CD14-positive monocyte (primary cell): Measurements from ENCODE around the gene SYT10. TPM values are rescaled to one million over a fixed set of nuclear protein-coding genes. Genes with fewer than 3 reads are reported as not detected.
"Not testable (repeated sequence)": the region's sequence is repeated elsewhere in the genome, so short reads cannot be mapped to it uniquely, and the experiment has no call there.

ENCODE experiments used
- DNase-seq, 3 donors: peaks; one replicate each; pipeline ENCODE4 v3.0.0-alpha.2; 2011 to 2022
- H2AFZ ChIP-seq: 2 replicates; pipeline ENCODE4 v1.6.0; 2012; ENCODE audit warnings: mild to moderate bottlenecking, low read depth, low read length, inconsistent platforms; ENCODE audit not compliant: insufficient read depth, poor library complexity, severe bottlenecking
- H3K27ac ChIP-seq, 2 donors: 1 replicate in 1 of 2; 2 replicates in 1 of 2; pipeline ENCODE4 v1.5.1; 2012 to 2013; ENCODE audit warnings: low read length in 2 of 2, control low read depth in 1 of 2, inconsistent platforms in 1 of 2, low read depth in 1 of 2, mild to moderate bottlenecking in 1 of 2
- H3K27me3 ChIP-seq, 2 donors: one replicate each; pipeline versions ENCODE4 v1.6.0 to v1.6.1; 2011 to 2013; ENCODE audit warnings: low read length in 2 of 2; ENCODE audit not compliant: control insufficient read depth in 2 of 2, insufficient read depth in 2 of 2
- H3K36me3 ChIP-seq, 2 donors: replicated peaks in 1 of 2; 1 replicate in 1 of 2; 2 replicates in 1 of 2; pipeline versions ENCODE4 v1.5.1 to v1.6.1; 2012 to 2013; ENCODE audit warnings: low read length in 2 of 2, control low read depth in 1 of 2, inconsistent platforms in 1 of 2, mild to moderate bottlenecking in 1 of 2; ENCODE audit not compliant: insufficient read depth in 2 of 2, control insufficient read depth in 1 of 2
- H3K4me1 ChIP-seq, 2 donors: 1 replicate in 1 of 2; 2 replicates in 1 of 2; pipeline versions ENCODE4 v1.5.1 to v1.6.1; 2012 to 2013; ENCODE audit warnings: low read length in 2 of 2, control low read depth in 1 of 2, inconsistent platforms in 1 of 2, mild to moderate bottlenecking in 1 of 2, moderate library complexity in 1 of 2; ENCODE audit not compliant: insufficient read depth in 2 of 2, control insufficient read depth in 1 of 2
- H3K4me2 ChIP-seq: replicated peaks from 2 replicates; pipeline ENCODE3; 2012; ENCODE audit warnings: low read length, moderate library complexity, mild to moderate bottlenecking; ENCODE audit not compliant: poor library complexity, severe bottlenecking; ENCODE audit errors: extremely low read depth
- H3K4me3 ChIP-seq, 3 experiments: fragments of 200-600 bp in 1 of 3; sonication (generic) in 1 of 3; replicated peaks in 1 of 3; 1 replicate in 2 of 3; 2 replicates in 1 of 3; pipeline ENCODE4 v1.5.1; 2011 to 2013; ENCODE audit warnings: low read length in 3 of 3, mild to moderate bottlenecking in 3 of 3, control low read depth in 2 of 3, low read depth in 2 of 3, inconsistent platforms in 1 of 3, moderate library complexity in 1 of 3
- H3K79me2 ChIP-seq: 2 replicates; pipeline ENCODE4 v1.6.0; 2012; ENCODE audit warnings: mild to moderate bottlenecking, control low read depth, inconsistent platforms, low read length, moderate library complexity; ENCODE audit not compliant: insufficient read depth
- H3K9ac ChIP-seq: 2 replicates; pipeline ENCODE4 v1.6.0; 2017; ENCODE audit warnings: low read length, mild to moderate bottlenecking; ENCODE audit not compliant: insufficient read depth, poor library complexity, severe bottlenecking
- H3K9me3 ChIP-seq, 2 donors: replicated peaks in 1 of 2; 1 replicate in 1 of 2; 2 replicates in 1 of 2; pipeline versions ENCODE4 v1.5.1 to v1.6.1; 2012 to 2013; ENCODE audit warnings: low read length in 2 of 2, control low read depth in 1 of 2; ENCODE audit not compliant: control insufficient read depth in 1 of 2, insufficient read depth in 1 of 2
- H4K20me1 ChIP-seq: 2 replicates; pipeline ENCODE4 v1.6.0; 2012; ENCODE audit warnings: mild to moderate bottlenecking, low read length, control low read depth, moderate library complexity; ENCODE audit not compliant: insufficient read depth
- H3K27ac Mint-ChIP-seq, 7 donors: one replicate each; pipeline ENCODE4 v1.8.0; 2020; ENCODE audit warnings: mild to moderate bottlenecking in 7 of 7, mixed read lengths in 7 of 7, moderate library complexity in 6 of 7, inconsistent platforms in 2 of 7
- H3K27me3 Mint-ChIP-seq, 3 donors: one replicate each; pipeline ENCODE4 v1.8.0; 2021 to 2022; ENCODE audit warnings: low read depth in 3 of 3, mild to moderate bottlenecking in 3 of 3, mixed read lengths in 3 of 3, moderate library complexity in 3 of 3, inconsistent platforms in 1 of 3
- H3K36me3 Mint-ChIP-seq, 2 donors: one replicate each; pipeline ENCODE4 v1.8.0; 2020; ENCODE audit warnings: mixed read lengths in 2 of 2, inconsistent platforms in 1 of 2, mild to moderate bottlenecking in 1 of 2
- H3K4me1 Mint-ChIP-seq: one replicate; pipeline ENCODE4 v1.8.0; 2020; ENCODE audit warnings: mild to moderate bottlenecking, mixed read lengths
- H3K4me3 Mint-ChIP-seq, 2 donors: one replicate each; pipeline ENCODE4 v1.8.0; 2020; ENCODE audit warnings: mild to moderate bottlenecking in 2 of 2, mixed read lengths in 2 of 2, moderate library complexity in 1 of 2
- H3K9me3 Mint-ChIP-seq, 7 donors: one replicate each; pipeline ENCODE4 v1.8.0; 2020 to 2022; ENCODE audit warnings: mixed read lengths in 7 of 7, mild to moderate bottlenecking in 6 of 7, moderate library complexity in 6 of 7, inconsistent platforms in 2 of 7
- WGBS: methylation state at CpG from one replicate; pipeline ENCODE4 v1.1.5; 2013; ENCODE audit warnings: missing lambda C conversion rate; ENCODE audit not compliant: insufficient coverage; 5-methylcytosine and 5-hydroxymethylcytosine counted together
- intact Hi-C, 2 donors: fragments of 100-400 bp; cut with micrococcal nuclease; formaldehyde crosslinking; loops; one replicate each; pipeline versions ENCODE4 v1.15.0 to v1.15.1; 2023
- polyA plus RNA-seq, 3 donors: library from polyadenylated mRNA; depleted of rRNA in 1 of 3; unstranded in 2 of 3; stranded (reverse) in 1 of 3; fragments of 300-500 nt in 2 of 3; fragments of >200 nt in 1 of 3; fragmentation: Illumina TruSeq in 2 of 3; gene quantifications; 1 replicate in 2 of 3; 2 replicates in 1 of 3; pipeline ENCODE4 v1.2.3, GENCODE V29; 2012 to 2021
- TF ChIP-seq, protein P1 (sequence below): fragments of 200-600 bp; IDR thresholded peaks from one replicate; pipeline ENCODE4 v1.8.0; 2022; ENCODE audit warnings: antibody characterized with exemption, mild to moderate bottlenecking

Gene SYT10
- polyA plus RNA-seq, 3 donors: not detected

DNA sequence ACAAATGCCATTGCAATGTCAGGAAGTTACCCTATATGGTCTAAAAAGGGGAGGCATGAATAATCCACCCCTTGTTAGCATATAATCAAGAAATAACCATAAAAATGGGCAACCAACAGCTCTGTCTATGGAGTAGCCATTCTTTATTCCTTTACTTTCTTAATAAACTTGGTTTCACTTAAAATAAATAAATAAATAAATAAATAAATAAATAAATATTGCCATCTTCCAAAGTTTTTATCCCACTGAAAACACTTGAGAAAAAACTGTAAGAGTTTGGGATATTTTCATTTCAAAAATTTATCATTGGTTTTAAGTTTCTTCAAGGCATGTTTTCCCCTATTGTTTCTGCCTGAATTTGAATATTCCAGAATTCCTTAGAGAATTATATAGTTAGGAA, 89.8 kb downstream of the SYT10 start:
- intact Hi-C loops: no loop called here
- Histone ChIP-seq H2AFZ (no peak overlapping the region), H3K4me2 (no peak overlapping the region), H3K9me3 (peaks cover 5 to 10% of the 10 kb centered on the region in 2 donors), H3K4me1 (no peaks in the 10 kb centered on the region), H3K36me3 (no peaks in the 10 kb centered on the region), H3K27ac (no peak overlapping the region), H3K4me3 (no peak overlapping the region), H3K9ac (no peak overlapping the region), H4K20me1 (no peaks in the 10 kb centered on the region), H3K27me3 (no peaks in the 10 kb centered on the region), H3K79me2 (no peaks in the 10 kb centered on the region)
- no peak overlapping the region for H3K4me3 Mint-ChIP-seq
- H3K27ac Mint-ChIP-seq: no peak overlapping the region
- no peaks in the 10 kb centered on the region for H3K4me1 Mint-ChIP-seq
- no peaks in the 10 kb centered on the region for H3K27me3 Mint-ChIP-seq
- H3K36me3 Mint-ChIP-seq: no peaks in the 10 kb centered on the region
- H3K9me3 Mint-ChIP-seq: peaks cover 0 to 12% (median 9%) of the 10 kb centered on the region in 7 donors
- no peak for DNase-seq
- TF ChIP-seq, protein P1, sequence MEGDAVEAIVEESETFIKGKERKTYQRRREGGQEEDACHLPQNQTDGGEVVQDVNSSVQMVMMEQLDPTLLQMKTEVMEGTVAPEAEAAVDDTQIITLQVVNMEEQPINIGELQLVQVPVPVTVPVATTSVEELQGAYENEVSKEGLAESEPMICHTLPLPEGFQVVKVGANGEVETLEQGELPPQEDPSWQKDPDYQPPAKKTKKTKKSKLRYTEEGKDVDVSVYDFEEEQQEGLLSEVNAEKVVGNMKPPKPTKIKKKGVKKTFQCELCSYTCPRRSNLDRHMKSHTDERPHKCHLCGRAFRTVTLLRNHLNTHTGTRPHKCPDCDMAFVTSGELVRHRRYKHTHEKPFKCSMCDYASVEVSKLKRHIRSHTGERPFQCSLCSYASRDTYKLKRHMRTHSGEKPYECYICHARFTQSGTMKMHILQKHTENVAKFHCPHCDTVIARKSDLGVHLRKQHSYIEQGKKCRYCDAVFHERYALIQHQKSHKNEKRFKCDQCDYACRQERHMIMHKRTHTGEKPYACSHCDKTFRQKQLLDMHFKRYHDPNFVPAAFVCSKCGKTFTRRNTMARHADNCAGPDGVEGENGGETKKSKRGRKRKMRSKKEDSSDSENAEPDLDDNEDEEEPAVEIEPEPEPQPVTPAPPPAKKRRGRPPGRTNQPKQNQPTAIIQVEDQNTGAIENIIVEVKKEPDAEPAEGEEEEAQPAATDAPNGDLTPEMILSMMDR: no peak

DNA sequence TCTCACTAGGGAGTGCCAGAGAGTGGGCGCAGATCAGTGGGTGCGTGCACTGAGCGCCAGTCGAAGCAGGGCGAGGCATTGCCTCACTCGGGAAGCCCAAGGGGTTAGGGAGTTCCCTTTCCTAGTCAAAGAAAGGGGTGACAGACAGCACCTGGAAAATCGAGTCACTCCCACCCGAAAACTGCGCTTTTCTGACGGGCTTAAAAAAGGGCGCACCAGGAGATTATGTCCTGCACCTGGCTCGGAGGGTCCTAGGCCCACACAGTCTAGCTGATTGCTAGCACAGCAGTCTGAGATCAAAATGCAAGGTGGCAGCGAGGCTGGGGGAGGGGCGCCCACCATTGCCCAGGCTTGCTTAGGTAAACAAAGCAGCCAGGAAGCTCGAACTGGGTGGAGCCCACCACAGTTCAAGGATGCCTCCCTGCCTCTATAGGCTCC, 107.6 kb downstream of the SYT10 start:
- H4K20me1 ChIP-seq, H3K9ac ChIP-seq, H3K4me1 ChIP-seq, H2AFZ ChIP-seq, H3K36me3 Mint-ChIP-seq, H3K79me2 ChIP-seq, H3K27ac ChIP-seq, H3K27me3 ChIP-seq, H3K4me1 Mint-ChIP-seq, DNase-seq, H3K4me3 Mint-ChIP-seq, H3K4me2 ChIP-seq, H3K4me3 ChIP-seq, H3K27me3 Mint-ChIP-seq, H3K27ac Mint-ChIP-seq, H3K36me3 ChIP-seq, intact Hi-C loops: not testable (repeated sequence)
- 88% methylated on average over 11 of the region's 15 CpGs for WGBS
- peaks cover 5 to 11% of the 10 kb centered on the region in 2 donors for H3K9me3 ChIP-seq
- peaks cover 2 to 14% (median 9%) of the 10 kb centered on the region in 7 donors for H3K9me3 Mint-ChIP-seq
